Panc1 (cell line): ENCODE measurements around the gene IGF2R. TPM values are rescaled to one million over a fixed set of nuclear protein-coding genes. Genes with fewer than 3 reads are reported as not detected.

Experiments
- ATAC-seq: fragments of 200-7000 bp; cut with Tn5 transposase; 2 replicates; pipeline ENCODE4 v1.9.1; 2020; ENCODE audit warnings: mild to moderate bottlenecking, moderate library complexity
- BruUV-seq: library from RNA; stranded (reverse); fragments of 400-500 nt; replicated peaks from 2 replicates; lab custom pipeline; 2021; lab: Mats Ljungman, UMichigan
- CTCF ChIA-PET: fragments of 300-600 bp; sonication (Branson Sonifier 250); formaldehyde crosslinking; loops from one replicate; lab custom pipeline; 2022; ENCODE audit warnings: antibody characterized with exemption; lab: Charles Lee
- POLR2A ChIA-PET: fragments of 300-600 bp; sonication (Branson Sonifier 250); formaldehyde crosslinking; loops from one replicate; lab custom pipeline; 2022; ENCODE audit warnings: antibody characterized with exemption; lab: Charles Lee
- DNase-seq: peaks from one replicate; pipeline ENCODE4 v3.0.0-alpha.2; 2010; ENCODE audit warnings: low read depth, low spot score
- H3K27ac ChIP-seq: 2 replicates; pipeline ENCODE4 v1.5.1; 2011; ENCODE audit warnings: mild to moderate bottlenecking, low read length, inconsistent platforms
- H3K27me3 ChIP-seq: fragments of 200-500 bp; sonication (Bioruptor generic); 2 replicates; pipeline ENCODE4 v1.6.0; 2014; ENCODE audit warnings: low read length, inconsistent platforms; ENCODE audit not compliant: control insufficient read depth, insufficient read depth
- H3K36me3 ChIP-seq: fragments of 200-500 bp; sonication (Bioruptor generic); 2 replicates; pipeline ENCODE4 v1.5.1; 2014; ENCODE audit warnings: inconsistent platforms, mild to moderate bottlenecking, low read length, moderate library complexity; ENCODE audit not compliant: control insufficient read depth, insufficient read depth
- H3K4me1 ChIP-seq: 2 replicates; pipeline ENCODE4 v1.5.1; 2011; ENCODE audit warnings: inconsistent platforms, mild to moderate bottlenecking, low read length, moderate library complexity; ENCODE audit not compliant: control insufficient read depth, insufficient read depth
- H3K4me3 ChIP-seq, 2 experiments: 2 replicates each; pipeline ENCODE4 v1.5.1; 2011 to 2012; ENCODE audit warnings: low read depth in 2 of 2, low read length in 2 of 2, mild to moderate bottlenecking in 2 of 2, inconsistent platforms in 1 of 2, moderate library complexity in 1 of 2
- H3K9me3 ChIP-seq: fragments of 200-500 bp; sonication (Bioruptor generic); 2 replicates; pipeline ENCODE4 v1.5.1; 2014; ENCODE audit warnings: low read depth, mild to moderate bottlenecking, inconsistent platforms, low read length, moderate library complexity; ENCODE audit not compliant: control insufficient read depth, insufficient read depth
- CTCF ChIP-seq: fragments of 450-650 bp; IDR thresholded peaks from 2 replicates; pipeline ENCODE4 v1.5.1; 2017; ENCODE audit warnings: mild to moderate bottlenecking
- POLR2AphosphoS5 ChIP-seq: IDR thresholded peaks from 2 replicates; pipeline ENCODE4 v1.6.1; 2012; ENCODE audit warnings: mild to moderate bottlenecking, low read depth, low read length, moderate library complexity
- REST ChIP-seq, 2 experiments: IDR thresholded peaks; 2 replicates each; pipeline ENCODE4 v1.6.1; 2011 to 2012; ENCODE audit warnings: low read depth in 2 of 2, control low read depth in 1 of 2, low read length in 1 of 2, mild to moderate bottlenecking in 1 of 2, moderate library complexity in 1 of 2; ENCODE audit not compliant: insufficient read depth in 1 of 2
- SIN3A ChIP-seq: IDR thresholded peaks from 2 replicates; pipeline ENCODE4 v1.6.1; 2012; ENCODE audit warnings: low read depth, mild to moderate bottlenecking, low read length, moderate library complexity, borderline replicate concordance; ENCODE audit not compliant: insufficient read depth
- TCF7L2 ChIP-seq: IDR thresholded peaks from 2 replicates; pipeline ENCODE4 v1.6.1; 2011; ENCODE audit warnings: mild to moderate bottlenecking, low read depth, low read length, inconsistent platforms
- in situ Hi-C: cut with HindIII; loops from 2 replicates; pipeline ENCODE4 v1.10.0; 2016; ENCODE audit warnings: low sequenced_read_pairs, low pct_unique_long_range_greater_than_20kb
- intact Hi-C: fragments of 100-400 bp; cut with micrococcal nuclease; formaldehyde crosslinking; loops from one replicate; pipeline ENCODE4 v1.10.0; 2022; ENCODE audit not compliant: unreplicated experiment
- total RNA-seq: library from RNA; stranded (reverse); gene quantifications from one replicate; pipeline ENCODE4 v1.2.1, GENCODE V29; 2021; ENCODE audit not compliant: unreplicated experiment

The IGF2R gene
- total RNA-seq, 1 experiment from 2014 or later, result 163 TPM

GRCh38 chr6:160088069-160088783 lies 119.3 kb downstream of the IGF2R start:
- peak; percentile 88 for ATAC-seq
- no TSS peak for BruUV-seq
- in situ Hi-C loops (no loop called here), intact Hi-C loops (loop anchor here (5.0 kb wide), 1 partner anchor 369 kb away; no protein-coding TSS in a partner anchor)
- Histone ChIP-seq H3K9me3 (no peaks in the 10 kb centered on the region), H3K4me3 (no peak overlapping the region), H3K27me3 (no peaks in the 10 kb centered on the region), H3K36me3 (peaks cover 10% of the 10 kb centered on the region), H3K27ac (no peak overlapping the region), H3K4me1 (no peaks in the 10 kb centered on the region)
- POLR2A ChIA-PET, result interaction anchor here (1.0 kb wide), 1 partner anchor 16 kb away, joined by 4 read pairs; no protein-coding TSS in a partner anchor
- TF ChIP-seq TCF7L2, result no peak
- peak; percentile 84 for TF ChIP-seq CTCF
- no peak for DNase-seq
- CTCF ChIA-PET, result interaction anchor here (0.6 to 1.5 kb wide), 4 partner anchors 12 to 367 kb away, joined by 3 to 4 read pairs (median 4); no protein-coding TSS in a partner anchor

GRCh38 chr6:160088784-160089533 lies 120.1 kb downstream of the IGF2R start:
- TF ChIP-seq CTCF (no peak), POLR2AphosphoS5 (no peak), SIN3A (no peak), TCF7L2 (no peak), REST (IDR thresholded peaks at IDR 0.05; ENCODE audit: insufficient read depth in 1 of 2, low read depth in 2 of 2, low read length in 1 of 2) (no peak)
- no peaks in the 10 kb centered on the region for H3K9me3 ChIP-seq
- ChIA-PET POLR2A (interaction anchor here (1.0 kb wide), 1 partner anchor 17 kb away, joined by 4 read pairs; no protein-coding TSS in a partner anchor), CTCF (interaction anchor here (0.7 to 1.1 kb wide), 2 partner anchors 186 to 365 kb away, joined by 3 read pairs; no protein-coding TSS in a partner anchor)
- no TSS peak for BruUV-seq
- no peak overlapping the region for H3K27ac ChIP-seq
- H3K4me1 ChIP-seq, result no peaks in the 10 kb centered on the region
- no peaks in the 10 kb centered on the region for H3K27me3 ChIP-seq
- H3K36me3 ChIP-seq, result peaks cover 10% of the 10 kb centered on the region
- ATAC-seq (no peak), DNase-seq (no peak)
- in situ Hi-C loops, result no loop called here
- intact Hi-C loops, result loop anchor here (5.0 kb wide), 1 partner anchor 368 kb away; no protein-coding TSS in a partner anchor
- H3K4me3 ChIP-seq, result no peak overlapping the region
